A673 (cell line): ENCODE results near the gene FGD4. TPM values are rescaled to one million over a fixed set of nuclear protein-coding genes. Genes with fewer than 3 reads are reported as not detected.

Experiments used
- BruUV-seq: library from RNA; stranded (reverse); fragments of 400-500 nt; replicated peaks from 2 replicates; lab custom pipeline; 2021; lab: Mats Ljungman, UMichigan
- CTCF ChIA-PET: fragments of 300-600 bp; sonication (Branson Sonifier 250); formaldehyde crosslinking; loops from one replicate; lab custom pipeline; 2022; ENCODE audit warnings: antibody characterized with exemption; lab: Charles Lee
- POLR2A ChIA-PET: fragments of 300-600 bp; sonication (Branson Sonifier 250); formaldehyde crosslinking; loops from one replicate; lab custom pipeline; 2022; ENCODE audit warnings: antibody characterized with exemption; ENCODE audit not compliant: low non-redundant PET; lab: Charles Lee
- DNase-seq: peaks from one replicate; pipeline ENCODE4 v3.0.0-alpha.2; 2015; ENCODE audit warnings: low spot score
- H3K27ac ChIP-seq: fragments of 200-600 bp; sonication (generic); 2 replicates; pipeline ENCODE4 v1.5.1; 2016; ENCODE audit warnings: mixed run types, low read depth, mild to moderate bottlenecking, mixed read lengths, antibody characterized with exemption, low read length; ENCODE audit not compliant: poor library complexity, severe bottlenecking
- H3K27me3 ChIP-seq: fragments of 200-600 bp; sonication (generic); replicated peaks from 2 replicates; pipeline ENCODE4 v1.6.1; 2017; ENCODE audit warnings: mixed run types, low read depth, mild to moderate bottlenecking, mixed read lengths, antibody characterized with exemption, low read length; ENCODE audit not compliant: insufficient read depth, poor library complexity
- H3K36me3 ChIP-seq: fragments of 200-600 bp; sonication (generic); 2 replicates; pipeline ENCODE4 v1.6.1; 2016; ENCODE audit warnings: mixed run types, mild to moderate bottlenecking, mixed read lengths, antibody characterized with exemption, low read length; ENCODE audit not compliant: insufficient read depth, poor library complexity, severe bottlenecking
- H3K4me1 ChIP-seq: fragments of 200-600 bp; sonication (generic); 2 replicates; pipeline ENCODE4 v1.6.1; 2017; ENCODE audit warnings: mixed run types, mild to moderate bottlenecking, mixed read lengths, antibody characterized with exemption, low read length; ENCODE audit not compliant: insufficient read depth, poor library complexity, severe bottlenecking
- H3K4me3 ChIP-seq: fragments of 200-600 bp; sonication (generic); 2 replicates; pipeline ENCODE4 v1.5.1; 2016; ENCODE audit warnings: low read depth, mixed run types, mild to moderate bottlenecking, mixed read lengths, low read length; ENCODE audit not compliant: poor library complexity, severe bottlenecking
- H3K9me3 ChIP-seq: fragments of 200-600 bp; sonication (generic); 2 replicates; pipeline ENCODE4 v1.6.1; 2016; ENCODE audit warnings: mixed run types, low read depth, mild to moderate bottlenecking, mixed read lengths, antibody characterized with exemption, low read length; ENCODE audit not compliant: poor library complexity, severe bottlenecking
- EZH2 ChIP-seq: fragments of 200-600 bp; sonication (generic); IDR thresholded peaks from 2 replicates; pipeline ENCODE4 v1.6.1; 2017; ENCODE audit warnings: borderline replicate concordance, low read depth, mild to moderate bottlenecking, mixed read lengths, antibody characterized with exemption, low read length; ENCODE audit not compliant: poor library complexity, severe bottlenecking
- intact Hi-C: fragments of 100-400 bp; cut with micrococcal nuclease; formaldehyde crosslinking; loops from one replicate; pipeline ENCODE4 v1.10.0; 2022; ENCODE audit not compliant: unreplicated experiment
- total RNA-seq: library from RNA; stranded (reverse); gene quantifications from 2 replicates; pipeline ENCODE4 v1.2.3, GENCODE V29; 2021
- TF ChIP-seq, protein P1 (sequence below): fragments of 300-800, 200-600 bp; sonication (generic); conservative IDR thresholded peaks from 2 replicates; pipeline ENCODE4 v1.5.1; 2017; ENCODE audit warnings: low read depth, mild to moderate bottlenecking, antibody characterized with exemption, low read length, moderate library complexity, mixed read lengths

FGD4 gene
- total RNA-seq, 1 experiment from 2014 or later = 21.5 TPM

DNA sequence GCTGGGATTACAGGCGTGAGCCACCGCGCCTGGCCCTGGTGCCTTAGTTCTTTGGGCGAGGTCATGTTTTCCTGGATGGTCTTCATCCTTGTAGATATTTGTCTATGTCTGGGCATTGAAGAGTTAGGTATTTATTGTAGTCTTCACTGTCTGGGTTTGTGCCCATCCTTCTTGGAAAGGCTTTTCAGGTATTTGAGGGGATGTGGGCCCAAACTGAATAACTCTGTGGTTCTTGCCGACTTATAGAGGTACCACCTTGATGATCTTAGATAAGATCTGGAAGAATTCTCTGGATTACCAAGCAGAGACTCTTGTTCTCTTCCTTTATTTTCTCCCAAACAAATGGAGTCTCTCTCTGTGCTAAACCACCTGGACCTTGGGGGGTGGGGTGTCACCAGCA is 18.9 kb downstream of the FGD4 start:
- H3K36me3 ChIP-seq = no peaks in the 10 kb centered on the region
- H3K9me3 ChIP-seq = no peaks in the 10 kb centered on the region
- ChIA-PET POLR2A (interaction anchor here (0.6 kb wide), 1 partner anchor 20 kb away, joined by 15 read pairs; no protein-coding TSS in a partner anchor), CTCF (no interaction called here)
- TF ChIP-seq, protein P1, sequence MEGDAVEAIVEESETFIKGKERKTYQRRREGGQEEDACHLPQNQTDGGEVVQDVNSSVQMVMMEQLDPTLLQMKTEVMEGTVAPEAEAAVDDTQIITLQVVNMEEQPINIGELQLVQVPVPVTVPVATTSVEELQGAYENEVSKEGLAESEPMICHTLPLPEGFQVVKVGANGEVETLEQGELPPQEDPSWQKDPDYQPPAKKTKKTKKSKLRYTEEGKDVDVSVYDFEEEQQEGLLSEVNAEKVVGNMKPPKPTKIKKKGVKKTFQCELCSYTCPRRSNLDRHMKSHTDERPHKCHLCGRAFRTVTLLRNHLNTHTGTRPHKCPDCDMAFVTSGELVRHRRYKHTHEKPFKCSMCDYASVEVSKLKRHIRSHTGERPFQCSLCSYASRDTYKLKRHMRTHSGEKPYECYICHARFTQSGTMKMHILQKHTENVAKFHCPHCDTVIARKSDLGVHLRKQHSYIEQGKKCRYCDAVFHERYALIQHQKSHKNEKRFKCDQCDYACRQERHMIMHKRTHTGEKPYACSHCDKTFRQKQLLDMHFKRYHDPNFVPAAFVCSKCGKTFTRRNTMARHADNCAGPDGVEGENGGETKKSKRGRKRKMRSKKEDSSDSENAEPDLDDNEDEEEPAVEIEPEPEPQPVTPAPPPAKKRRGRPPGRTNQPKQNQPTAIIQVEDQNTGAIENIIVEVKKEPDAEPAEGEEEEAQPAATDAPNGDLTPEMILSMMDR = no peak
- no peak for TF ChIP-seq EZH2
- H3K27ac ChIP-seq = no peak overlapping the region
- H3K4me3 ChIP-seq = no peak overlapping the region
- no TSS peak for BruUV-seq
- no peak for DNase-seq
- H3K27me3 ChIP-seq = no peaks in the 10 kb centered on the region
- peaks cover 7% of the 10 kb centered on the region for H3K4me1 ChIP-seq
- intact Hi-C loops = no loop called here

DNA sequence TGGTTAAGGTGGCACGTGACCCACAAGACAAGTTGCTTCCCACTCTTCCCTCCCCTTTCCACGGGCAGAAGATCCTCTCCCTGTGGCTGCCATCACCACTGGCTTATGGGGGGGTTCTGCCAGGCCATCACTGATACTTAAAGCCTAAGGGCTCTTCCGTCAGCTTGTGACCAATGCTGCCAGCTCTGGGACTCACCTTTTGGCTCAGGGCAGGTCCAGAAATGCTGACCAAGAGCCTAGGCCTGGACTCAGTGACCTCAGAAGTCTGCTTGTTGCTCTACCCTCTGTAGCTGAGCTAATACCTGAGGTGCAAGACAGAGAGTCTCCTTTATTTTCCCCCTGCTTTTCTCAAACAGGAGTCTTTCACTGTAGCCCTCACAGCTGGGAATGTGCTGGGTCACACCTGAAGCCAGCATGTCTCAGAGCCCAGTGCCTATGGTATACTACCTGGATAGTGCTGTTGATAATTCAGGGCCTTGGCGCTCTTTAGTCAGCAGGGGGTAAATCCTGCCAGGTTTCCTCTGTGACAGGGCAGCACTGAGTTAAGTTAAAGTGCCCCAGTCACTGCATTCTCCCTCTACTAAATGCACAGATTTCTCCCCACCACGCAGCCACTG is 19.7 kb downstream of the FGD4 start:
- TF ChIP-seq, protein P1 = no peak
- ChIA-PET CTCF (no interaction called here), POLR2A (no interaction called here)
- H3K27me3 ChIP-seq = no peaks in the 10 kb centered on the region
- no peak overlapping the region for H3K4me3 ChIP-seq
- intact Hi-C loops = no loop called here
- no peaks in the 10 kb centered on the region for H3K36me3 ChIP-seq
- no TSS peak for BruUV-seq
- H3K9me3 ChIP-seq = no peaks in the 10 kb centered on the region
- no peak overlapping the region for H3K27ac ChIP-seq
- peaks cover 7% of the 10 kb centered on the region for H3K4me1 ChIP-seq
- no peak for DNase-seq

DNA sequence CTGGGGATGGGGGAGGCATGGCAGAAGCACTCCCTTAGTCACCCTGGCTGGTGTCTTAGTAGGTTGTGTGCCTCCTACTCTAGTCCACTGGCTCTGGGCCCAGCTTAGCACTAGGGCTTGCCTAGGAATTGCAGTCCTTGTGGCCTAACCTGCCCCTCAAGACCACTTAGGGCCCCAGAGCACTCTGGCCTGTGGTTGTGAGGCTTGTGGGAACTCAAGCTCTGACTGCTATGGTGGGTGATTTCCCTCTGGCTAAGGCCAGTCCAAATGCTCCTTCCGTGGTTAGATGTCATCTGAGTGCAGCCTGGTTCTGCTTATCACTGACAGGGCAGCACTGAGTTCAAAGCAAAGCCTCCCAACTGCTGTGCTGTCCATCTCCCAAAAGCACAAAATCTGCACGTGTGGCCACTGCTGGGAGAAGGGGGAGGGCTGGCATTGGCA is 20.2 kb downstream of the FGD4 start:
- peaks cover 7% of the 10 kb centered on the region for H3K4me1 ChIP-seq
- H3K27ac ChIP-seq = no peak overlapping the region
- intact Hi-C loops = no loop called here
- H3K4me3 ChIP-seq = no peak overlapping the region
- no peak for TF ChIP-seq EZH2
- TF ChIP-seq, protein P1 = no peak
- ChIA-PET POLR2A (no interaction called here), CTCF (no interaction called here)
- no TSS peak for BruUV-seq
- DNase-seq = no peak
- no peaks in the 10 kb centered on the region for H3K36me3 ChIP-seq
- H3K9me3 ChIP-seq = no peaks in the 10 kb centered on the region
- H3K27me3 ChIP-seq = no peaks in the 10 kb centered on the region
